ENCODE data around the gene SPTLC1.
"Not testable (repeated sequence)": the region's sequence is repeated elsewhere in the genome, so short reads cannot be mapped to it uniquely, and the experiment has no call there.

Gene SPTLC1

GRCh38 chr9:92035146-92035545 is 80.1 kb downstream of the SPTLC1 start:
- in situ Hi-C loops (cut with HindIII; ENCODE audit: low sequenced_read_pairs) = loop anchor here (25.0 kb wide), 1 partner anchor 248 kb away; no protein-coding TSS in a partner anchor

GRCh38 chr9:92033991-92034390 is 81.2 kb downstream of the SPTLC1 start:
- in situ Hi-C loops (cut with HindIII; ENCODE audit: low sequenced_read_pairs) = loop anchor here (25.0 kb wide), 1 partner anchor 247 kb away; no protein-coding TSS in a partner anchor

GRCh38 chr9:92033307-92033706 is 81.9 kb downstream of the SPTLC1 start:
- in situ Hi-C loops (cut with HindIII; ENCODE audit: low sequenced_read_pairs) = loop anchor here (25.0 kb wide), 1 partner anchor 246 kb away; no protein-coding TSS in a partner anchor

- in situ Hi-C loops (cut with HindIII; ENCODE audit: low sequenced_read_pairs) = loop anchor here (25.0 kb wide), 1 partner anchor 246 kb away; no protein-coding TSS in a partner anchor
Observed at GRCh38 chr9:92032891-92033290, 82.3 kb downstream of the SPTLC1 start.

- in situ Hi-C loops (cut with HindIII; ENCODE audit: low sequenced_read_pairs) = loop anchor here (25.0 kb wide), 1 partner anchor 243 kb away; no protein-coding TSS in a partner anchor
Observed at GRCh38 chr9:92030367-92030766, 84.8 kb downstream of the SPTLC1 start.

- in situ Hi-C loops (cut with HindIII; ENCODE audit: low sequenced_read_pairs) = loop anchor here (25.0 kb wide), 1 partner anchor 242 kb away; no protein-coding TSS in a partner anchor
Observed at GRCh38 chr9:92029553-92029952, 85.7 kb downstream of the SPTLC1 start.

GRCh38 chr9:92026206-92027002 is 88.8 kb downstream of the SPTLC1 start:
- in situ Hi-C loops (cut with HindIII; ENCODE audit: low sequenced_read_pairs) = loop anchor here (25.0 kb wide), 1 partner anchor 239 kb away; no protein-coding TSS in a partner anchor

GRCh38 chr9:92021785-92022541 is 93.2 kb downstream of the SPTLC1 start:
- in situ Hi-C loops (cut with HindIII; ENCODE audit: low sequenced_read_pairs) = not testable (repeated sequence)

- in situ Hi-C loops (cut with HindIII; ENCODE audit: low sequenced_read_pairs) = no loop called here
Observed at GRCh38 chr9:92019658-92020057, 95.6 kb downstream of the SPTLC1 start.

GRCh38 chr9:92010705-92011536 is 104.3 kb downstream of the SPTLC1 start:
- in situ Hi-C loops (cut with HindIII; ENCODE audit: low sequenced_read_pairs) = no loop called here

- in situ Hi-C loops (cut with HindIII; ENCODE audit: low sequenced_read_pairs) = not testable (repeated sequence)
Observed at GRCh38 chr9:92010253-92010652, 105.0 kb downstream of the SPTLC1 start.

- in situ Hi-C loops (cut with HindIII; ENCODE audit: low sequenced_read_pairs) = no loop called here
Observed at GRCh38 chr9:92008041-92008440, 107.2 kb downstream of the SPTLC1 start.

GRCh38 chr9:92004045-92004392 is 111.2 kb downstream of the SPTLC1 start:
- in situ Hi-C loops (cut with HindIII; ENCODE audit: low sequenced_read_pairs) = no loop called here

GRCh38 chr9:92003308-92004044 is 111.7 kb downstream of the SPTLC1 start:
- in situ Hi-C loops (cut with HindIII; ENCODE audit: low sequenced_read_pairs) = no loop called here

- in situ Hi-C loops (cut with HindIII; ENCODE audit: low sequenced_read_pairs) = not testable (repeated sequence)
Observed at GRCh38 chr9:92001948-92002347, 113.3 kb downstream of the SPTLC1 start.

- in situ Hi-C loops (cut with HindIII; ENCODE audit: low sequenced_read_pairs) = no loop called here
Observed at GRCh38 chr9:92001244-92001643, 114.0 kb downstream of the SPTLC1 start.

GRCh38 chr9:91995000-91995655 is 120.1 kb downstream of the SPTLC1 start:
- in situ Hi-C loops (cut with HindIII; ENCODE audit: low sequenced_read_pairs) = no loop called here

GRCh38 chr9:91994422-91994821 is 120.8 kb downstream of the SPTLC1 start:
- in situ Hi-C loops (cut with HindIII; ENCODE audit: low sequenced_read_pairs) = no loop called here

- in situ Hi-C loops (cut with HindIII; ENCODE audit: low sequenced_read_pairs) = no loop called here
Observed at GRCh38 chr9:91992461-91993041, 122.7 kb downstream of the SPTLC1 start.
